Astrocyte (in vitro differentiated cells and primary cell): ENCODE data around the gene RAB4A. TPM values are rescaled to one million over a fixed set of nuclear protein-coding genes. Genes with fewer than 3 reads are reported as not detected.

Source experiments
- DNase-seq: peaks from one replicate; pipeline ENCODE4 v3.0.0-alpha.2; 2010; ENCODE audit warnings: low read depth
- FAIRE-seq: peaks from 2 replicates; lab custom pipeline; 2011; peaks lifted over from hg19 to GRCh38; lab: Jason Lieb, UNC
- H2AFZ ChIP-seq: 2 replicates; pipeline ENCODE4 v1.6.0; 2012; ENCODE audit warnings: low read depth, low read length, inconsistent platforms
- H3K27ac ChIP-seq: 2 replicates; pipeline ENCODE4 v1.5.1; 2011; ENCODE audit warnings: low read depth, low read length, inconsistent platforms
- H3K27me3 ChIP-seq: 2 replicates; pipeline ENCODE4 v1.6.0; 2011; ENCODE audit warnings: low read length, inconsistent platforms; ENCODE audit not compliant: insufficient read depth
- H3K36me3 ChIP-seq: 2 replicates; pipeline ENCODE4 v1.5.1; 2011; ENCODE audit warnings: low read length, inconsistent platforms; ENCODE audit not compliant: insufficient read depth
- H3K4me1 ChIP-seq: 2 replicates; pipeline ENCODE4 v1.5.1; 2011; ENCODE audit warnings: low read length, inconsistent platforms; ENCODE audit not compliant: insufficient read depth
- H3K4me2 ChIP-seq: 2 replicates; pipeline ENCODE4 v1.6.0; 2012; ENCODE audit warnings: low read length, inconsistent platforms
- H3K4me3 ChIP-seq: 2 replicates; pipeline ENCODE4 v1.5.1; 2011; ENCODE audit warnings: low read depth, mild to moderate bottlenecking, low read length, inconsistent platforms; ENCODE audit not compliant: insufficient read depth
- H3K79me2 ChIP-seq: 2 replicates; pipeline ENCODE4 v1.6.0; 2012; ENCODE audit warnings: mild to moderate bottlenecking, low read length, inconsistent platforms; ENCODE audit not compliant: insufficient read depth
- H3K9ac ChIP-seq: 2 replicates; pipeline ENCODE4 v1.6.0; 2012; ENCODE audit warnings: mild to moderate bottlenecking, low read length, inconsistent platforms
- H3K9me3 ChIP-seq: 2 replicates; pipeline ENCODE4 v1.5.1; 2012; ENCODE audit warnings: low read depth, mild to moderate bottlenecking, low read length, inconsistent platforms; ENCODE audit not compliant: insufficient read depth
- H4K20me1 ChIP-seq: 2 replicates; pipeline ENCODE4 v1.6.0; 2012; ENCODE audit warnings: low read length, inconsistent platforms; ENCODE audit not compliant: insufficient read depth
- H3K27ac Mint-ChIP-seq: one replicate; pipeline ENCODE4 v1.8.0; 2021; ENCODE audit warnings: mild to moderate bottlenecking, mixed read lengths; ENCODE audit not compliant: unreplicated experiment
- H3K27me3 Mint-ChIP-seq: one replicate; pipeline ENCODE4 v1.8.0; 2021; ENCODE audit warnings: low read depth, mixed read lengths; ENCODE audit not compliant: unreplicated experiment
- H3K36me3 Mint-ChIP-seq: one replicate; pipeline ENCODE4 v1.8.0; 2021; ENCODE audit warnings: low read depth, mixed read lengths; ENCODE audit not compliant: unreplicated experiment
- H3K4me1 Mint-ChIP-seq: one replicate; pipeline ENCODE4 v1.8.0; 2021; ENCODE audit warnings: low read depth, mixed read lengths; ENCODE audit not compliant: unreplicated experiment
- H3K4me3 Mint-ChIP-seq: one replicate; pipeline ENCODE4 v1.8.0; 2021; ENCODE audit warnings: mild to moderate bottlenecking, moderate library complexity, mixed read lengths; ENCODE audit not compliant: unreplicated experiment
- H3K9me3 Mint-ChIP-seq: one replicate; pipeline ENCODE4 v1.8.0; 2021; ENCODE audit warnings: mild to moderate bottlenecking, mixed read lengths; ENCODE audit not compliant: unreplicated experiment
- CTCF ChIP-seq: IDR thresholded peaks from 2 replicates; pipeline ENCODE4 v1.5.1; 2011; ENCODE audit warnings: low read depth, mild to moderate bottlenecking, inconsistent platforms, low read length, moderate library complexity; ENCODE audit not compliant: insufficient read depth
- EZH2 ChIP-seq: IDR thresholded peaks from 2 replicates; pipeline ENCODE4 v1.6.1; 2012; ENCODE audit warnings: mild to moderate bottlenecking, low read length, inconsistent platforms; ENCODE audit not compliant: insufficient read depth
- total RNA-seq: library from RNA; stranded (reverse); gene quantifications from 2 replicates; pipeline ENCODE4 v1.2.1, GENCODE V29; 2021

RAB4A gene
- total RNA-seq, 1 donor from 2014 or later = 58.6 TPM

- Histone ChIP-seq H3K27ac (no peak overlapping the region), H2AFZ (no peak overlapping the region), H3K36me3 (no peaks in the 10 kb centered on the region), H3K4me2 (no peak overlapping the region), H3K79me2 (no peaks in the 10 kb centered on the region), H3K4me3 (no peak overlapping the region), H3K4me1 (peaks cover 21% of the 10 kb centered on the region), H4K20me1 (no peaks in the 10 kb centered on the region), H3K9ac (no peak overlapping the region), H3K9me3 (no peaks in the 10 kb centered on the region), H3K27me3 (peaks cover 18% of the 10 kb centered on the region)
- Mint-ChIP-seq H3K4me1 (peaks cover 44% of the 10 kb centered on the region), H3K4me3 (no peak overlapping the region), H3K36me3 (no peaks in the 10 kb centered on the region), H3K27ac (no peak overlapping the region), H3K27me3 (peaks cover 12% of the 10 kb centered on the region), H3K9me3 (no peaks in the 10 kb centered on the region)
- DNase-seq (no peak), FAIRE-seq (no peak)
- TF ChIP-seq CTCF (no peak), EZH2 (no peak)
These were observed 42.4 kb upstream of the RAB4A start for GRCh38 chr1:229228522-229228921.

GRCh38 chr1:229229137-229229720 is 41.7 kb upstream of the RAB4A start:
- DNase-seq (no peak), FAIRE-seq (no peak)
- TF ChIP-seq CTCF (no peak), EZH2 (no peak)
- Histone ChIP-seq H4K20me1 (no peaks in the 10 kb centered on the region), H3K4me3 (no peak overlapping the region), H3K9ac (no peak overlapping the region), H3K4me2 (no peak overlapping the region), H3K9me3 (no peaks in the 10 kb centered on the region), H3K27me3 (peaks cover 22% of the 10 kb centered on the region), H3K36me3 (no peaks in the 10 kb centered on the region), H2AFZ (no peak overlapping the region), H3K27ac (no peak overlapping the region), H3K4me1 (peaks cover 21% of the 10 kb centered on the region), H3K79me2 (no peaks in the 10 kb centered on the region)
- peaks cover 12% of the 10 kb centered on the region for H3K27me3 Mint-ChIP-seq
- H3K36me3 Mint-ChIP-seq = no peaks in the 10 kb centered on the region
- no peak overlapping the region for H3K4me3 Mint-ChIP-seq
- peaks cover 39% of the 10 kb centered on the region for H3K4me1 Mint-ChIP-seq
- peak overlapping the region; percentile 48 for H3K27ac Mint-ChIP-seq
- no peaks in the 10 kb centered on the region for H3K9me3 Mint-ChIP-seq

- Histone ChIP-seq H3K4me3 (no peak overlapping the region), H3K27ac (no peak overlapping the region), H4K20me1 (no peaks in the 10 kb centered on the region), H3K27me3 (peaks cover 24% of the 10 kb centered on the region), H3K9ac (no peak overlapping the region), H2AFZ (no peak overlapping the region), H3K4me1 (peaks cover 21% of the 10 kb centered on the region), H3K36me3 (no peaks in the 10 kb centered on the region), H3K9me3 (no peaks in the 10 kb centered on the region), H3K79me2 (no peaks in the 10 kb centered on the region), H3K4me2 (no peak overlapping the region)
- TF ChIP-seq EZH2 (no peak), CTCF (no peak)
- DNase-seq (no peak), FAIRE-seq (no peak)
- no peaks in the 10 kb centered on the region for H3K9me3 Mint-ChIP-seq
- no peak overlapping the region for H3K4me3 Mint-ChIP-seq
- peak overlapping the region; percentile 48 for H3K27ac Mint-ChIP-seq
- H3K36me3 Mint-ChIP-seq = no peaks in the 10 kb centered on the region
- peaks cover 14% of the 10 kb centered on the region for H3K27me3 Mint-ChIP-seq
- H3K4me1 Mint-ChIP-seq = peaks cover 34% of the 10 kb centered on the region
These were observed 41.2 kb upstream of the RAB4A start for GRCh38 chr1:229229721-229230139.
